Heart left ventricle (tissue), 16 donors: Measurements from ENCODE around the gene PNMA8A. TPM values are rescaled to one million over a fixed set of nuclear protein-coding genes. Genes with fewer than 3 reads are reported as not detected.

ENCODE experiments used
- ATAC-seq, 4 donors: fragments of 200-7000 bp; cut with Tn5 transposase; one replicate each; pipeline ENCODE4 v1.9.1; 2020 to 2022; ENCODE audit warnings: moderate library complexity in 4 of 4, mild to moderate bottlenecking in 3 of 4, moderate number of reproducible peaks in 1 of 4
- DNase-seq, 5 donors: peaks; one replicate each; pipeline ENCODE4 v3.0.0-alpha.2; 2020
- H3K27ac ChIP-seq, 12 donors: fragments of 200-600 bp; sonication (generic) in 4 of 12; one replicate each; pipeline versions ENCODE4 v1.5.0 to v1.8.0; 2016 to 2022; ENCODE audit warnings: mild to moderate bottlenecking in 2 of 12
- H3K27me3 ChIP-seq, 9 donors: fragments of 200-600 bp; sonication (generic) in 2 of 9; one replicate each; pipeline versions ENCODE4 v1.5.1 to v1.8.0; 2016 to 2022; ENCODE audit warnings: mild to moderate bottlenecking in 3 of 9
- H3K36me3 ChIP-seq, 9 donors: fragments of 200-600 bp; sonication (generic) in 2 of 9; one replicate each; pipeline versions ENCODE4 v1.5.0 to v1.8.0; 2018 to 2022; ENCODE audit warnings: mild to moderate bottlenecking in 2 of 9
- H3K4me1 ChIP-seq, 12 donors: fragments of 200-600 bp; sonication (generic) in 4 of 12; one replicate each; pipeline versions ENCODE4 v1.5.0 to v1.8.0; 2016 to 2022; ENCODE audit warnings: mild to moderate bottlenecking in 3 of 12
- H3K4me3 ChIP-seq, 12 donors: fragments of 200-600 bp; sonication (generic) in 4 of 12; one replicate each; pipeline versions ENCODE4 v1.5.0 to v1.8.0; 2017 to 2022; ENCODE audit warnings: mild to moderate bottlenecking in 9 of 12, moderate library complexity in 4 of 12
- H3K9me3 ChIP-seq, 12 donors: fragments of 200-600 bp; sonication (generic) in 4 of 12; one replicate each; pipeline versions ENCODE4 v1.5.0 to v1.8.0; 2016 to 2022; ENCODE audit warnings: mild to moderate bottlenecking in 1 of 12
- POLR2A ChIP-seq, 2 donors: fragments of 450-650 bp; IDR thresholded peaks; one replicate each; pipeline ENCODE4 v1.6.1; 2017; ENCODE audit warnings: antibody characterized with exemption in 2 of 2, mild to moderate bottlenecking in 2 of 2, moderate library complexity in 2 of 2
- WGBS, 4 donors: extraction: QIAGEN DNeasy Blood & Tissue Kit in 2 of 4; methylation state at CpG; one replicate each; pipeline versions ENCODE4 v1.1.5 to v1.1.7; 2013 to 2018; 5-methylcytosine and 5-hydroxymethylcytosine counted together
- intact Hi-C, 10 donors: fragments of 100-400 bp; cut with DNase I; formaldehyde crosslinking; loops; one replicate each; pipeline versions ENCODE4 v1.11.1 to v1.14.2; 2022
- polyA plus RNA-seq, 2 donors: library from polyadenylated mRNA; stranded (reverse); fragments of 200-250 nt; gene quantifications; one replicate each; pipeline ENCODE4 v1.2.3, GENCODE V29; 2013
- total RNA-seq, 9 donors: library from RNA; depleted of rRNA in 2 of 9; stranded (reverse); fragments of >200 nt in 2 of 9; fragmentation: NEBNext Ultra II Directional in 3 of 9; extraction: Animal tissue kit (Norgen Biotek cat#: 25700) in 3 of 9; gene quantifications; one replicate each; pipeline versions ENCODE4 v1.1.0 to v1.2.4, GENCODE V29; 2016 to 2023
- TF ChIP-seq, protein P1 (sequence below), 12 donors: fragments of 200-600 bp; sonication (generic) in 4 of 12; IDR thresholded peaks; one replicate each; pipeline versions ENCODE4 v1.5.0 to v1.8.0; 2018 to 2022; ENCODE audit warnings: antibody characterized with exemption in 12 of 12, mild to moderate bottlenecking in 5 of 12
- donor health status: ischemic (EF 13 %, LVEDD 7.1; RV severe dilation, severe dysfunction).
- donor health status: healthy with polysubstance abuse.
- donor health status: DM: no; HTN: yes; CAD: no.
- donor health status: DM: no; HTN: no; CAD: no.
- donor health status: ischemic (EF 25% LVEDD 6.9; RV normal size, moderate dysfunction).
- donor health status: ischemic (EF 25% LVEDD 5.7; RV mildly dilated, moderate dysfunction).
- donor health status: healthy.
- donor health status: DM: yes; HTN: yes; CAD: no.
- donor health status: ischemic (EF 35%, LVEDD 5.7; RV mildly dilated, moderate dysfunction).
- donor health status: nonischemic (EF 11% LVEDD 7.7; RV severe dilation, severe dysfunction).
- donor health status: DM: yes; HTN: yes; CAD: no.
- donor health status: PGD.
- donor health status: ischemic (EF 29% LVEDD 5.4; RV normal size, mild dysfunction).
- donor health status: nonischemic (EF 23%, LVEDD 6.1; RV moderate dilation, normal function).

PNMA8A gene
- total and polyA plus RNA-seq, 11 donors, result 2.1 to 12.1 (median 9.2) TPM

DNA sequence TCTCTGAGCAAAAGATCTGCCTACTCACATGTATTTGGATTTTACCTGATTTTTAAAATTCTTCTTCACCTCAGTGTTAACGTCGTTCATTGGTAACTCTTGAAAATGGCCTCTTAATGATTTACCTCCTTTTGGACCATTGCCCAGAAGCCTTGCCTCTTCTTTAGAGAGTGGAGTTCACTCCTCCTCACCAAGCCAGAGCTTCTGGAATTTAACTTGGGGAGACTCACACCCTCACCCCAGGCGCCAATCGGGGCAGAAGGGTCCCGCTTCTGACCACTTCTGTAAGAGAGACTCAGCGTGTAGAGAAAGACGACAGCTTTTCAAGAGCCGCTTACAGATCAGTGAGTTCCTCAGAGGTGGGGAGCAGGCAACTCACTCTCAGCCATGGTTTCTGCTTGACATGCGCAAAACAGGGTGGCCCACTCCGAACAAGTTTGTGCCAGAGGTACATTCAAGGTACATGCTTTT, 45.3 kb downstream of the PNMA8A start:
- ATAC-seq (peak in 2 of 4 donors; percentile 15 to 18), DNase-seq (no peak)
- Histone ChIP-seq H3K4me3 (peak overlapping the region; percentile 26 to 66 (median 52)), H3K27me3 (peaks cover 0 to 44% (median 0%) of the 10 kb centered on the region in 9 donors), H3K9me3 (no peaks in the 10 kb centered on the region), H3K27ac (peak overlapping the region in 5 of 12 donors; percentile 31 to 67 (median 35)), H3K4me1 (peaks cover 0 to 21% (median 9%) of the 10 kb centered on the region in 12 donors), H3K36me3 (no peaks in the 10 kb centered on the region)
- TF ChIP-seq, protein P1, sequence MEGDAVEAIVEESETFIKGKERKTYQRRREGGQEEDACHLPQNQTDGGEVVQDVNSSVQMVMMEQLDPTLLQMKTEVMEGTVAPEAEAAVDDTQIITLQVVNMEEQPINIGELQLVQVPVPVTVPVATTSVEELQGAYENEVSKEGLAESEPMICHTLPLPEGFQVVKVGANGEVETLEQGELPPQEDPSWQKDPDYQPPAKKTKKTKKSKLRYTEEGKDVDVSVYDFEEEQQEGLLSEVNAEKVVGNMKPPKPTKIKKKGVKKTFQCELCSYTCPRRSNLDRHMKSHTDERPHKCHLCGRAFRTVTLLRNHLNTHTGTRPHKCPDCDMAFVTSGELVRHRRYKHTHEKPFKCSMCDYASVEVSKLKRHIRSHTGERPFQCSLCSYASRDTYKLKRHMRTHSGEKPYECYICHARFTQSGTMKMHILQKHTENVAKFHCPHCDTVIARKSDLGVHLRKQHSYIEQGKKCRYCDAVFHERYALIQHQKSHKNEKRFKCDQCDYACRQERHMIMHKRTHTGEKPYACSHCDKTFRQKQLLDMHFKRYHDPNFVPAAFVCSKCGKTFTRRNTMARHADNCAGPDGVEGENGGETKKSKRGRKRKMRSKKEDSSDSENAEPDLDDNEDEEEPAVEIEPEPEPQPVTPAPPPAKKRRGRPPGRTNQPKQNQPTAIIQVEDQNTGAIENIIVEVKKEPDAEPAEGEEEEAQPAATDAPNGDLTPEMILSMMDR (IDR thresholded peaks at IDR 0.05), result no peak
- no peak for TF ChIP-seq POLR2A (IDR thresholded peaks at IDR 0.05)
- 3 to 18% (median 10%) methylated on average over 10 of the region's 10 CpGs for WGBS, 4 donors
- intact Hi-C loops, result loop anchor here in 1 of 10 donors (2.0 kb wide), 1 partner anchor 45 kb away; the partner anchor contains the start of gene PNMA8A

DNA sequence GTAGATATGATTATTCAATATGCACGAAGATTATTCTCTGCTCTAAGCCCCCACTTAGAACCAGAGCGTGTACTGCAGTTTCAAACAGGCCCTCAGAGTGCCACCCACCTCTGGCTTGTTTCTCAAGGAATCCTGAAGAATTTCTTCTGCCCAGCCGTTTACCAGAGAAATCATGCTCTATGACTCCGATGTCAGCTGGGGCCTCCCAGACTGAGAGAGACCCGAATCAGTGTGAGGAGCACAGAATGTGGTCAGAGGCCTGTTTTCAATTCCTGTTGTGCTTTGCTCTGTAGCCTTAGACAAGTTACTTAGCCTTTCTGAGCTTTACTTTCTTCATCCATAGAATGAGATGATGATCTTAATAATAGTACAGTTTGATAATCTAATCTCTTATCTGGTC, 48.2 kb downstream of the PNMA8A start:
- peaks cover 0 to 14% (median under 1%) of the 10 kb centered on the region in 12 donors for H3K4me1 ChIP-seq
- no peak for ATAC-seq
- intact Hi-C loops, result loop anchor here in 1 of 10 donors (5.0 kb wide), 1 partner anchor 44 kb away; no protein-coding TSS in a partner anchor
- H3K27me3 ChIP-seq, result peaks cover 0 to 33% (median 0%) of the 10 kb centered on the region in 9 donors
- DNase-seq, result no peak
- no peak overlapping the region for H3K4me3 ChIP-seq
- 56 to 74% (median 65%) methylated on average over 5 of the region's 5 CpGs for WGBS, 4 donors
- no peak overlapping the region for H3K27ac ChIP-seq
- TF ChIP-seq, protein P1 (IDR thresholded peaks at IDR 0.05), result no peak
- TF ChIP-seq POLR2A (IDR thresholded peaks at IDR 0.05), result no peak
- H3K36me3 ChIP-seq, result no peaks in the 10 kb centered on the region
- no peaks in the 10 kb centered on the region for H3K9me3 ChIP-seq

DNA sequence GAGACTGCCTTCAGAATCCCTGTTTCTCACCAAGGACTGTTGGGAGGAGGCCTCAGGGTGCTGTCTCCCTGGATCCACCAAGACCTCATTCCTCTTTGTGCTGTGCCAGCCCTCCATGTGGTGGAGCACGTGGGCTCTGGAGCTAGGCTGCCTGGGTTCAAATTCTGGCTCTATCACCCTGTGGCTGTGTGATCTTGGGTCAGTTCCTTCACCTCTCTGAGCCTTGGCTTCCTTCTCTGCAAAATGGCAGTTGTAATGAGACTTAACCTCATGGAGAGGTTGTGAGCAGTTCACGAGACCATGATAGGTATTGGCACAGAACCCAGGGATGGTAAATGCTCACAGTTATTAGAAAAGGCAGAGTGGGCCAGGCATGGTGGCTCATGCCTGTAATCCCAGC, 49.0 kb downstream of the PNMA8A start:
- ATAC-seq (no peak), DNase-seq (no peak)
- Histone ChIP-seq H3K27ac (no peak overlapping the region), H3K4me1 (peaks cover 0 to 14% (median 0%) of the 10 kb centered on the region in 12 donors), H3K9me3 (no peaks in the 10 kb centered on the region), H3K27me3 (peaks cover 0 to 24% (median 0%) of the 10 kb centered on the region in 9 donors), H3K4me3 (no peak overlapping the region), H3K36me3 (no peaks in the 10 kb centered on the region)
- TF ChIP-seq POLR2A (IDR thresholded peaks at IDR 0.05), result no peak
- TF ChIP-seq, protein P1 (IDR thresholded peaks at IDR 0.05), result no peak
- intact Hi-C loops, result loop anchor here in 1 of 10 donors (5.0 kb wide), 1 partner anchor 45 kb away; no protein-coding TSS in a partner anchor
- WGBS, 4 donors, result 77 to 82% (median 81%) methylated on average over 1 to 2 of the region's 2 CpGs

DNA sequence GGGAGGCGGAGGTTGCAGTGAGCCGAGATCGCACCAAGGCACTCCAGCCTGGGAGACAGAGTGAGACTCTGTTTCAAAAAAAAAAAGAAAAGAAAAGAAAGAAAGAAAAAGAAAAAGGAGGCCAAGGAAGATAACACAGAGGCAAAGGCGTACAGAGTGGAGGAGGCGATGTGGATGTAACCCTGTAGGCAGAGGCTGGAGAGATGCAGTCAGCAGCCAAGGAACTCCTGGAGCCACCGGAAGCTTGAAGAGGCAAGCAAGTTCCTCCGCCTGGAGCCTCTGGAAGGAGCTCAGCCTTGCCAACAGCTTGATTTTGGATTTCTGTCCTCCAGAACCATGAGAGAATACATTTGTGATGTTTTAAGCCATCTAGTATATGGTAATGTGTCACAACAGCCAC, 51.3 kb downstream of the PNMA8A start:
- intact Hi-C loops, result loop anchor here in 1 of 10 donors (5.0 kb wide), 1 partner anchor 47 kb away; no protein-coding TSS in a partner anchor
- peaks cover 0 to 13% (median 5%) of the 10 kb centered on the region in 12 donors for H3K4me1 ChIP-seq
- H3K4me3 ChIP-seq, result no peak overlapping the region
- DNase-seq (no peak), ATAC-seq (no peak)
- H3K27me3 ChIP-seq, result peaks cover 0 to 27% (median 0%) of the 10 kb centered on the region in 9 donors
- 70 to 80% (median 73%) methylated on average over 7 of the region's 7 CpGs for WGBS, 4 donors
- TF ChIP-seq POLR2A (IDR thresholded peaks at IDR 0.05), result no peak
- TF ChIP-seq, protein P1 (IDR thresholded peaks at IDR 0.05), result no peak
- no peaks in the 10 kb centered on the region for H3K36me3 ChIP-seq
- peak overlapping the region in 1 of 12 donors; percentile 20 for H3K27ac ChIP-seq
- H3K9me3 ChIP-seq, result no peaks in the 10 kb centered on the region

Other genes with a start within 250 kb of the PNMA8A start
- gene IGFL1, start 241.8 kb downstream of the PNMA8A start, total RNA-seq, result not detected
- not detected for gene IGFL1, start 241.8 kb downstream of the PNMA8A start, polyA plus RNA-seq
- gene HIF3A, start 174.5 kb downstream of the PNMA8A start, total RNA-seq, result 100 to 1,000 TPM in 2 of 9 donors, 10 to 100 TPM in 7; 32.8 to 117 (median 53.3) TPM
- gene HIF3A, start 174.5 kb downstream of the PNMA8A start, polyA plus RNA-seq, result 100 to 1,000 TPM in 1 of 2 donors, 10 to 100 TPM in 1; 80.9 to 114 TPM
- gene PPP5C, start 124.5 kb downstream of the PNMA8A start, total RNA-seq, result 100 to 1,000 TPM in 1 of 9 donors, 10 to 100 TPM in 8; 69.9 to 115 (median 77.1) TPM
- 100 to 1,000 TPM in 1 of 2 donors, 10 to 100 TPM in 1; 64.9 to 107 TPM for gene PPP5C, start 124.5 kb downstream of the PNMA8A start, polyA plus RNA-seq
- gene CCDC8, start 58.0 kb downstream of the PNMA8A start, total RNA-seq, result 10 to 100 TPM; 13.6 to 30.6 (median 24.7) TPM
- 10 to 100 TPM; 17.8 to 19.0 TPM for gene CCDC8, start 58.0 kb downstream of the PNMA8A start, polyA plus RNA-seq
- under 1 TPM in 7 of 9 donors, not detected in 2; 0.07 to 0.19 (median 0.12) TPM for gene PNMA8C, start 42.6 kb downstream of the PNMA8A start, total RNA-seq
- gene PNMA8C, start 42.6 kb downstream of the PNMA8A start, polyA plus RNA-seq, result under 1 TPM in 1 of 2 donors, not detected in 1; 0.08 TPM
- gene PNMA8B, start 24.3 kb upstream of the PNMA8A start, total RNA-seq, result 1 to 10 TPM in 2 of 9 donors, under 1 TPM in 7; 0.38 to 1.1 (median 0.69) TPM
- under 1 TPM; 0.27 to 0.69 TPM for gene PNMA8B, start 24.3 kb upstream of the PNMA8A start, polyA plus RNA-seq
- gene CALM3, start 129.8 kb upstream of the PNMA8A start, total RNA-seq, result 100 to 1,000 TPM; 204 to 417 (median 283) TPM
- gene CALM3, start 129.8 kb upstream of the PNMA8A start, polyA plus RNA-seq, result 100 to 1,000 TPM; 290 to 302 TPM
- 10 to 100 TPM in 2 of 9 donors, 1 to 10 TPM in 7; 2.1 to 16.7 (median 4.9) TPM for gene PTGIR, start 153.5 kb upstream of the PNMA8A start, total RNA-seq
- gene PTGIR, start 153.5 kb upstream of the PNMA8A start, polyA plus RNA-seq, result 1 to 10 TPM; 2.7 to 5.2 TPM
- not detected for gene GNG8, start 164.6 kb upstream of the PNMA8A start, total RNA-seq
- not detected for gene GNG8, start 164.6 kb upstream of the PNMA8A start, polyA plus RNA-seq
- 10 to 100 TPM in 7 of 9 donors, 1 to 10 TPM in 2; 8.8 to 23.4 (median 15.1) TPM for gene DACT3, start 189.6 kb upstream of the PNMA8A start, total RNA-seq
- gene DACT3, start 189.6 kb upstream of the PNMA8A start, polyA plus RNA-seq, result 1 to 10 TPM; 2.4 to 9.1 TPM
- 10 to 100 TPM in 7 of 9 donors, 1 to 10 TPM in 2; 8.4 to 32.8 (median 13.2) TPM for gene PRKD2, start 245.6 kb upstream of the PNMA8A start, total RNA-seq
- 10 to 100 TPM; 10.6 to 12.1 TPM for gene PRKD2, start 245.6 kb upstream of the PNMA8A start, polyA plus RNA-seq